HT-29 (cell line): Measurements from ENCODE around the gene TMEM154. TPM values are rescaled to one million over a fixed set of nuclear protein-coding genes. Genes with fewer than 3 reads are reported as not detected.

Source experiments
- DNase-seq: peaks from one replicate; pipeline ENCODE4 v3.0.0-alpha.2; 2015; ENCODE audit warnings: low spot score
- total RNA-seq: library from RNA; depleted of rRNA; stranded (reverse); fragments of >200 nt; shearing (Covaris generic); gene quantifications from 2 replicates; pipeline ENCODE4 v1.2.3, GENCODE V29; 2014

Gene TMEM154
- total RNA-seq, 1 experiment from 2014 or later: 0.56 TPM

GRCh38 chr4:152630324-152630723 is 49.5 kb downstream of the TMEM154 start:
- DNase-seq: no peak

- no peak for DNase-seq
Observed at GRCh38 chr4:152629908-152630307, 49.9 kb downstream of the TMEM154 start.

- DNase-seq: no peak
Observed at GRCh38 chr4:152628128-152628527, 51.7 kb downstream of the TMEM154 start.

GRCh38 chr4:152626790-152627189 is 53.0 kb downstream of the TMEM154 start:
- DNase-seq: no peak

- DNase-seq: no peak
Observed at GRCh38 chr4:152620915-152621314, 58.9 kb downstream of the TMEM154 start.

GRCh38 chr4:152620218-152620617 is 59.6 kb downstream of the TMEM154 start:
- DNase-seq: no peak

- DNase-seq: no peak
Observed at GRCh38 chr4:152619556-152619955, 60.2 kb downstream of the TMEM154 start.

GRCh38 chr4:152618971-152619370 is 60.8 kb downstream of the TMEM154 start:
- peak; percentile 19 for DNase-seq

GRCh38 chr4:152616804-152617203 is 63.0 kb downstream of the TMEM154 start:
- DNase-seq: no peak

GRCh38 chr4:152613841-152614721 is 65.7 kb downstream of the TMEM154 start:
- no peak for DNase-seq

- DNase-seq: no peak
Observed at GRCh38 chr4:152613351-152613750, 66.4 kb downstream of the TMEM154 start.

- DNase-seq: no peak
Observed at GRCh38 chr4:152610131-152610530, 69.7 kb downstream of the TMEM154 start.

- no peak for DNase-seq
Observed at GRCh38 chr4:152609481-152609880, 70.3 kb downstream of the TMEM154 start.

GRCh38 chr4:152607178-152607577 is 72.6 kb downstream of the TMEM154 start:
- DNase-seq: no peak

GRCh38 chr4:152606753-152607152 is 73.0 kb downstream of the TMEM154 start:
- peak; percentile 19 for DNase-seq

GRCh38 chr4:152605641-152606335 is 74.0 kb downstream of the TMEM154 start:
- no peak for DNase-seq

GRCh38 chr4:152605031-152605430 is 74.8 kb downstream of the TMEM154 start:
- DNase-seq: no peak

GRCh38 chr4:152601156-152601555 is 78.6 kb downstream of the TMEM154 start:
- DNase-seq: no peak

- no peak for DNase-seq
Observed at GRCh38 chr4:152599636-152600035, 80.2 kb downstream of the TMEM154 start.

GRCh38 chr4:152599095-152599494 is 80.7 kb downstream of the TMEM154 start:
- no peak for DNase-seq

GRCh38 chr4:152598454-152598853 is 81.3 kb downstream of the TMEM154 start:
- DNase-seq: no peak

- no peak for DNase-seq
Observed at GRCh38 chr4:152594978-152595925, 84.5 kb downstream of the TMEM154 start.
